DND-41 (cell line): Measurements from ENCODE around the gene MEMO1.

Experiments
- ATAC-seq: fragments of 200-7000 bp; cut with Tn5 transposase; 3 replicates; pipeline ENCODE4 v1.9.1; 2021; ENCODE audit warnings: low read depth; ENCODE audit not compliant: insufficient read depth
- DNase-seq: peaks from one replicate; pipeline ENCODE4 v3.0.0-alpha.2; 2020
- H2AFZ ChIP-seq: 2 replicates; pipeline ENCODE4 v1.6.0; 2012; ENCODE audit warnings: low read depth, low read length
- H3K27ac ChIP-seq: 2 replicates; pipeline ENCODE4 v1.5.1; 2012; ENCODE audit warnings: low read length, inconsistent platforms
- H3K27me3 ChIP-seq: fragments of 200-600 bp; sonication (generic); 2 replicates; pipeline ENCODE4 v1.6.0; 2012; ENCODE audit warnings: low read length, mild to moderate bottlenecking, inconsistent platforms; ENCODE audit not compliant: insufficient read depth, poor library complexity
- H3K36me3 ChIP-seq: 2 replicates; pipeline ENCODE4 v1.5.1; 2012; ENCODE audit warnings: low read length, inconsistent platforms; ENCODE audit not compliant: insufficient read depth
- H3K4me1 ChIP-seq: 2 replicates; pipeline ENCODE4 v1.5.1; 2012; ENCODE audit warnings: mild to moderate bottlenecking, low read length; ENCODE audit not compliant: insufficient read depth
- H3K4me2 ChIP-seq: 2 replicates; pipeline ENCODE4 v1.6.0; 2012; ENCODE audit warnings: mild to moderate bottlenecking, moderate library complexity, low read length, inconsistent platforms; ENCODE audit not compliant: insufficient read depth
- H3K4me3 ChIP-seq, 2 experiments: fragments of 200-600 bp in 1 of 2; shearing (Covaris generic) in 1 of 2; 2 replicates each; pipeline ENCODE4 v1.5.1; 2012 to 2016; ENCODE audit warnings: inconsistent platforms in 2 of 2, low read length in 2 of 2, mild to moderate bottlenecking in 2 of 2, low read depth in 1 of 2, moderate library complexity in 1 of 2
- H3K79me2 ChIP-seq: 2 replicates; pipeline ENCODE4 v1.6.0; 2012; ENCODE audit warnings: low read length, inconsistent platforms; ENCODE audit not compliant: insufficient read depth
- H3K9ac ChIP-seq: 2 replicates; pipeline ENCODE4 v1.6.0; 2012; ENCODE audit warnings: low read depth, mild to moderate bottlenecking, inconsistent platforms, low read length, moderate library complexity
- H3K9me3 ChIP-seq: 2 replicates; pipeline ENCODE4 v1.5.1; 2012; ENCODE audit warnings: low read length, moderate library complexity, mild to moderate bottlenecking, inconsistent platforms; ENCODE audit not compliant: insufficient read depth, severe bottlenecking
- H4K20me1 ChIP-seq: 2 replicates; pipeline ENCODE4 v1.6.0; 2012; ENCODE audit warnings: low read length; ENCODE audit not compliant: insufficient read depth
- CTCF ChIP-seq: IDR thresholded peaks from 2 replicates; pipeline ENCODE4 v1.5.1; 2012; ENCODE audit warnings: borderline replicate concordance, low read length, moderate library complexity, mild to moderate bottlenecking; ENCODE audit not compliant: poor library complexity, severe bottlenecking; ENCODE audit errors: extremely low read depth
- EZH2 ChIP-seq: IDR thresholded peaks from 3 replicates; pipeline ENCODE4 v1.6.1; 2012; ENCODE audit warnings: borderline replicate concordance, low read depth, mild to moderate bottlenecking, moderate library complexity, low read length, inconsistent platforms; ENCODE audit not compliant: severe bottlenecking

Gene MEMO1

GRCh38 chr2:31944828-31945571 is 65.8 kb downstream of the MEMO1 start:
- Histone ChIP-seq H3K4me1 (no peaks in the 10 kb centered on the region), H3K27me3 (no peaks in the 10 kb centered on the region), H3K27ac (no peak overlapping the region), H3K9ac (no peak overlapping the region), H3K9me3 (no peaks in the 10 kb centered on the region), H3K36me3 (peaks cover 19% of the 10 kb centered on the region; the same call in 1 of the 2 replicates), H3K79me2 (peaks cover 68% of the 10 kb centered on the region), H2AFZ (no peak overlapping the region), H4K20me1 (peaks cover 17% of the 10 kb centered on the region; the same call in 1 of the 2 replicates), H3K4me3 (no peak overlapping the region), H3K4me2 (no peak overlapping the region)
- no peak for ATAC-seq
- DNase-seq = no peak
- TF ChIP-seq CTCF = no peak
- TF ChIP-seq EZH2 = no peak

GRCh38 chr2:31943636-31944225 is 67.1 kb downstream of the MEMO1 start:
- H3K27me3 ChIP-seq = no peaks in the 10 kb centered on the region
- H4K20me1 ChIP-seq = peaks cover 11% of the 10 kb centered on the region; the same call in 1 of the 2 replicates
- no peaks in the 10 kb centered on the region for H3K4me1 ChIP-seq
- H3K4me3 ChIP-seq = no peak overlapping the region
- no peak overlapping the region for H3K9ac ChIP-seq
- no peak for ATAC-seq
- no peak overlapping the region for H2AFZ ChIP-seq
- H3K36me3 ChIP-seq = peaks cover 19% of the 10 kb centered on the region; the same call in 1 of the 2 replicates
- no peaks in the 10 kb centered on the region for H3K9me3 ChIP-seq
- H3K27ac ChIP-seq = no peak overlapping the region
- no peak overlapping the region for H3K4me2 ChIP-seq
- TF ChIP-seq EZH2 = no peak
- H3K79me2 ChIP-seq = peaks cover 56% of the 10 kb centered on the region
- DNase-seq = no peak

- TF ChIP-seq EZH2 (no peak), CTCF (no peak)
- ATAC-seq (no peak), DNase-seq (no peak)
- Histone ChIP-seq H3K4me2 (no peak overlapping the region), H3K36me3 (peaks cover 19% of the 10 kb centered on the region; the same call in 1 of the 2 replicates), H4K20me1 (peaks cover 8% of the 10 kb centered on the region; the same call in 1 of the 2 replicates), H3K27me3 (no peaks in the 10 kb centered on the region), H3K9me3 (no peaks in the 10 kb centered on the region), H3K4me1 (no peaks in the 10 kb centered on the region), H3K27ac (no peak overlapping the region), H3K9ac (no peak overlapping the region), H3K79me2 (peaks cover 27% of the 10 kb centered on the region), H3K4me3 (no peak overlapping the region), H2AFZ (no peak overlapping the region)
These were observed 69.9 kb downstream of the MEMO1 start for GRCh38 chr2:31940920-31941319.

- no peak for ATAC-seq
- Histone ChIP-seq H3K27me3 (no peaks in the 10 kb centered on the region), H4K20me1 (no peaks in the 10 kb centered on the region), H3K4me1 (no peaks in the 10 kb centered on the region), H3K4me3 (no peak overlapping the region), H3K27ac (no peak overlapping the region), H3K9me3 (no peaks in the 10 kb centered on the region), H3K4me2 (no peak overlapping the region), H2AFZ (no peak overlapping the region), H3K79me2 (peaks cover 14% of the 10 kb centered on the region), H3K36me3 (peaks cover 14% of the 10 kb centered on the region; the same call in 1 of the 2 replicates), H3K9ac (no peak overlapping the region)
- TF ChIP-seq CTCF (no peak), EZH2 (no peak)
- no peak for DNase-seq
These were observed 73.1 kb downstream of the MEMO1 start for GRCh38 chr2:31937741-31938140.
